H9 (cell line): ENCODE measurements around the gene LPP. TPM values are rescaled to one million over a fixed set of nuclear protein-coding genes. Genes with fewer than 3 reads are reported as not detected.
A peak's percentile ranks its signal among the peaks of the same experiment; 100 is the strongest.

Experiments used
- DNase-seq: peaks from one replicate; pipeline ENCODE4 v3.0.0-alpha.2; 2017
- H2AFZ ChIP-seq: one replicate; pipeline ENCODE4 v1.6.1; 2013; ENCODE audit warnings: mild to moderate bottlenecking, low read length, control low read depth, moderate library complexity
- H2AK5ac ChIP-seq: 2 replicates; pipeline ENCODE4 v1.6.1; 2013; ENCODE audit warnings: low read length, control low read depth, mixed read lengths; ENCODE audit not compliant: insufficient read length
- H2BK120ac ChIP-seq: one replicate; pipeline ENCODE4 v1.6.1; 2013; ENCODE audit warnings: low read depth, mild to moderate bottlenecking, low read length, control low read depth, inconsistent platforms; ENCODE audit not compliant: poor library complexity, severe bottlenecking
- H2BK12ac ChIP-seq: 2 replicates; pipeline ENCODE4 v1.6.1; 2013; ENCODE audit warnings: low read length, control low read depth, mixed read lengths, low read depth; ENCODE audit not compliant: insufficient read length
- H2BK15ac ChIP-seq: 2 replicates; pipeline ENCODE4 v1.6.1; 2013; ENCODE audit warnings: low read depth, low read length, control low read depth
- H2BK20ac ChIP-seq: one replicate; pipeline ENCODE4 v1.6.1; 2013; ENCODE audit warnings: low read depth, mild to moderate bottlenecking, low read length, control low read depth, inconsistent platforms; ENCODE audit not compliant: poor library complexity, severe bottlenecking
- H2BK5ac ChIP-seq: 2 replicates; pipeline ENCODE4 v1.6.1; 2013; ENCODE audit warnings: low read length, control low read depth, mixed read lengths; ENCODE audit not compliant: insufficient read length
- H3K14ac ChIP-seq: 2 replicates; pipeline ENCODE4 v1.6.1; 2013; ENCODE audit warnings: low read length, control low read depth; ENCODE audit not compliant: insufficient read depth
- H3K18ac ChIP-seq: 2 replicates; pipeline ENCODE4 v1.6.1; 2013; ENCODE audit warnings: low read depth, mild to moderate bottlenecking, mixed read lengths, low read length, control low read depth; ENCODE audit not compliant: insufficient read length
- H3K23ac ChIP-seq: 2 replicates; pipeline ENCODE4 v1.6.1; 2013; ENCODE audit warnings: low read length, control low read depth, mixed read lengths, low read depth; ENCODE audit not compliant: insufficient read length
- H3K23me2 ChIP-seq: 2 replicates; pipeline ENCODE4 v1.6.1; 2013; ENCODE audit warnings: low read depth, mild to moderate bottlenecking, mixed read lengths, low read length, control low read depth; ENCODE audit not compliant: insufficient read length, poor library complexity, severe bottlenecking
- H3K27ac ChIP-seq: 2 replicates; pipeline ENCODE4 v1.5.1; 2013; ENCODE audit warnings: low read length, control low read depth, mixed read lengths, low read depth; ENCODE audit not compliant: insufficient read length
- H3K27me3 ChIP-seq: 2 replicates; pipeline ENCODE4 v1.6.1; 2013; ENCODE audit warnings: low read length, control low read depth, inconsistent platforms; ENCODE audit not compliant: insufficient read depth
- H3K4ac ChIP-seq: 2 replicates; pipeline ENCODE4 v1.6.1; 2013; ENCODE audit warnings: low read depth, mild to moderate bottlenecking, control low read depth, inconsistent platforms, low read length, moderate library complexity
- H3K4me1 ChIP-seq: 2 replicates; pipeline ENCODE4 v1.6.1; 2013; ENCODE audit warnings: low read length, control low read depth, inconsistent platforms; ENCODE audit not compliant: insufficient read depth
- H3K4me2 ChIP-seq: 2 replicates; pipeline ENCODE4 v1.6.1; 2013; ENCODE audit warnings: low read length, control low read depth, mixed read lengths; ENCODE audit not compliant: insufficient read length, insufficient read depth
- H3K56ac ChIP-seq: 2 replicates; pipeline ENCODE4 v1.6.1; 2013; ENCODE audit warnings: low read depth, mild to moderate bottlenecking, mixed read lengths, low read length, control low read depth; ENCODE audit not compliant: insufficient read length
- H3K79me1 ChIP-seq: 2 replicates; pipeline ENCODE4 v1.6.1; 2013; ENCODE audit warnings: low read depth, mild to moderate bottlenecking, moderate library complexity, low read length, control low read depth, inconsistent platforms; ENCODE audit not compliant: insufficient read depth, poor library complexity, severe bottlenecking
- H3K79me2 ChIP-seq: 2 replicates; pipeline ENCODE4 v1.6.1; 2013; ENCODE audit warnings: low read length, control low read depth, inconsistent platforms; ENCODE audit not compliant: insufficient read depth
- H3K9ac ChIP-seq: 2 replicates; pipeline ENCODE4 v1.6.1; 2013; ENCODE audit warnings: low read length, control low read depth, mixed read lengths; ENCODE audit not compliant: insufficient read length; ENCODE audit errors: extremely low read depth
- H3K9me3 ChIP-seq: one replicate; pipeline ENCODE4 v1.6.1; 2013; ENCODE audit warnings: low read depth, low read length, inconsistent platforms; ENCODE audit not compliant: control insufficient read depth
- H3T11ph ChIP-seq: one replicate; pipeline ENCODE4 v1.6.1; 2013; ENCODE audit warnings: mild to moderate bottlenecking, low read length, control low read depth, inconsistent platforms
- H4K20me1 ChIP-seq: one replicate; pipeline ENCODE4 v1.6.1; 2013; ENCODE audit not compliant: control insufficient read depth, insufficient read length, insufficient read depth
- H4K5ac ChIP-seq: 2 replicates; pipeline ENCODE4 v1.6.1; 2013; ENCODE audit warnings: low read depth, mild to moderate bottlenecking, mixed read lengths, low read length, control low read depth; ENCODE audit not compliant: insufficient read length
- H4K8ac ChIP-seq: replicated peaks from 2 replicates; pipeline ENCODE4 v1.6.1; 2013; ENCODE audit warnings: low read length, control low read depth, mixed read lengths, low read depth; ENCODE audit not compliant: insufficient read length
- H4K91ac ChIP-seq: 2 replicates; pipeline ENCODE4 v1.6.1; 2013; ENCODE audit warnings: low read depth, mild to moderate bottlenecking, moderate library complexity, mixed read lengths, low read length, control low read depth; ENCODE audit not compliant: insufficient read length
- H3K27ac Mint-ChIP-seq, 3 experiments: 2 replicates in 2 of 3; 3 replicates in 1 of 3; pipeline ENCODE4 v1.8.0; 2020 to 2021; ENCODE audit warnings: mixed read lengths in 3 of 3, mild to moderate bottlenecking in 1 of 3, moderate library complexity in 1 of 3
- H3K27me3 Mint-ChIP-seq: 2 replicates; pipeline ENCODE4 v1.8.0; 2021; ENCODE audit warnings: low read depth, mild to moderate bottlenecking, moderate library complexity, mixed read lengths
- H3K36me3 Mint-ChIP-seq, 3 experiments: 2 replicates in 2 of 3; 3 replicates in 1 of 3; pipeline ENCODE4 v1.8.0; 2020 to 2021; ENCODE audit warnings: low read depth in 3 of 3, mixed read lengths in 3 of 3; ENCODE audit not compliant: insufficient read depth in 1 of 3
- H3K4me1 Mint-ChIP-seq, 2 experiments: 2 replicates each; pipeline ENCODE4 v1.8.0; 2020; ENCODE audit warnings: mixed read lengths in 2 of 2
- H3K4me3 Mint-ChIP-seq, 2 experiments: 2 replicates in 1 of 2; 3 replicates in 1 of 2; pipeline ENCODE4 v1.8.0; 2020 to 2021; ENCODE audit warnings: mild to moderate bottlenecking in 2 of 2, mixed read lengths in 2 of 2, moderate library complexity in 1 of 2
- H3K9me3 Mint-ChIP-seq, 2 experiments: 2 replicates in 1 of 2; 3 replicates in 1 of 2; pipeline ENCODE4 v1.8.0; 2020; ENCODE audit warnings: mild to moderate bottlenecking in 2 of 2, mixed read lengths in 2 of 2, moderate library complexity in 1 of 2
- WGBS: extraction: QIAGEN DNeasy Blood & Tissue Kit; methylation state at CpG from one replicate; pipeline ENCODE4 v1.1.7; 2013; ENCODE audit warnings: missing lambda C conversion rate, low lambda C conversion rate, mixed read lengths; ENCODE audit not compliant: insufficient read length; ENCODE audit errors: extremely low coverage; 5-methylcytosine and 5-hydroxymethylcytosine counted together
- total RNA-seq: library from RNA; stranded (reverse); gene quantifications from 2 replicates; pipeline ENCODE4 v1.2.1, GENCODE V29; 2021
- TF ChIP-seq, protein P1 (sequence below): fragments of 200-600 bp; sonication (generic); conservative IDR thresholded peaks from 3 replicates; pipeline ENCODE4 v1.8.0; 2021; ENCODE audit warnings: antibody characterized with exemption, mild to moderate bottlenecking

LPP gene
- total RNA-seq, 1 experiment from 2014 or later: 64.6 TPM

DNA sequence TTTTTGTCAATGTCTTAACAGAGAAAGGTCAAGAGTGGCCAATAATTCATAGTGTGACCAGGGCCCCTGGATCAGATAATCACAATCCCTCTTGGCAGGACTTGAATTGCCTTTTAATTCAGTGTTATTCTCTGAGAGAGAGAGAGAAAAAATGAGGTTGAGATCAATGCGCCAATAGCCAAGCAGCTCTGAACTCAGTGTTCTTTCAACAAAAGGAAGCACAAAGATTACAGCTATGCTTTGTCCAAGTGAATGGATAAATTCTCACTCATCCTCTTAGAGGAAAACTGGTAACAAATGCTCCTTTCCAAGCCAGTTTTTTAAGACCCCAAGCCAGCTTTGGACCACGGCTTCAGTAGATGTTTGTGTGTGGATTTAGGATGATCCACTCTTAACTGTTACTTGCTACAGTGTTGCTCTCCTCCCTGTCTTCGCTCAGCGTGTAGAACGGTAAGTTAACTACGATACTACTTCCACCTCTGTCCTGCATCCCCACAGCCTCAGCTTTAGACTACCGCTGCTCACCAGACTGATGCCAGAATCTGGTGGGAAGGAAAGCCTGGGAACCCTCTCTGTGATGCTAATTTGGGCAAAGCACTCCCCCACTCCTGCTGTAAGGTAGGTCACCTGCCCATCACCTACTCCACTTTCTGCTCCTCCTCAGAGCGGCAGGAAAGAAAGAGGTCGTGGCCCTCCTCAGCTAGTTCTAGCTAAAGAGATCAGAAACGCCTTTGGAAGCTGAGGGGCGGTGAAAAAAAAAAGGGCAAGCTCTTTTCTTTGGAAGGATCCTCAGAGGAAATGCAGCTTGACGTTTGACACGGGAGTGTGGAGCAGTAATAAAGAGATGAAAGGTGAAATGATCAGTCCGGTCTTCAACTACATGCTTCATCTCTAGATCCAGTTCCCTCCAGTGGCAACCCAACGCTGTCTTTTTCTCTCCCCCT lies 46.8 kb upstream of the LPP start:
- H3K9ac ChIP-seq: no peak overlapping the region
- Mint-ChIP-seq H3K27ac (peak overlapping the region in 2 of 3 experiments; percentile 50 to 60; a peak in 3 of 7 replicates), H3K4me3 (peak overlapping the region in 1 of 2 experiments; percentile 15; a peak in 2 of 5 replicates), H3K4me1 (peaks cover 15 to 17% of the 10 kb centered on the region in 2 experiments), H3K9me3 (no peaks in the 10 kb centered on the region), H3K27me3 (peaks cover 4% of the 10 kb centered on the region), H3K36me3 (no peaks in the 10 kb centered on the region)
- no peaks in the 10 kb centered on the region for H3K79me1 ChIP-seq
- no peak overlapping the region for H2BK12ac ChIP-seq
- H2BK5ac ChIP-seq: no peak overlapping the region
- H3K79me2 ChIP-seq: no peaks in the 10 kb centered on the region
- no peaks in the 10 kb centered on the region; the same call in 1 of the 2 replicates for H3K4me1 ChIP-seq
- H3K4ac ChIP-seq: no peak overlapping the region
- no peak overlapping the region for H2BK15ac ChIP-seq
- no peak overlapping the region for H2BK20ac ChIP-seq
- H3K23ac ChIP-seq: no peak overlapping the region
- H3K14ac ChIP-seq: no peak overlapping the region
- no peak overlapping the region for H4K91ac ChIP-seq
- no peak overlapping the region for H2AK5ac ChIP-seq
- TF ChIP-seq, protein P1, sequence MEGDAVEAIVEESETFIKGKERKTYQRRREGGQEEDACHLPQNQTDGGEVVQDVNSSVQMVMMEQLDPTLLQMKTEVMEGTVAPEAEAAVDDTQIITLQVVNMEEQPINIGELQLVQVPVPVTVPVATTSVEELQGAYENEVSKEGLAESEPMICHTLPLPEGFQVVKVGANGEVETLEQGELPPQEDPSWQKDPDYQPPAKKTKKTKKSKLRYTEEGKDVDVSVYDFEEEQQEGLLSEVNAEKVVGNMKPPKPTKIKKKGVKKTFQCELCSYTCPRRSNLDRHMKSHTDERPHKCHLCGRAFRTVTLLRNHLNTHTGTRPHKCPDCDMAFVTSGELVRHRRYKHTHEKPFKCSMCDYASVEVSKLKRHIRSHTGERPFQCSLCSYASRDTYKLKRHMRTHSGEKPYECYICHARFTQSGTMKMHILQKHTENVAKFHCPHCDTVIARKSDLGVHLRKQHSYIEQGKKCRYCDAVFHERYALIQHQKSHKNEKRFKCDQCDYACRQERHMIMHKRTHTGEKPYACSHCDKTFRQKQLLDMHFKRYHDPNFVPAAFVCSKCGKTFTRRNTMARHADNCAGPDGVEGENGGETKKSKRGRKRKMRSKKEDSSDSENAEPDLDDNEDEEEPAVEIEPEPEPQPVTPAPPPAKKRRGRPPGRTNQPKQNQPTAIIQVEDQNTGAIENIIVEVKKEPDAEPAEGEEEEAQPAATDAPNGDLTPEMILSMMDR: no peak
- H2BK120ac ChIP-seq: no peak overlapping the region
- peak overlapping the region; percentile 4 for H3K4me2 ChIP-seq
- no peak overlapping the region for H3T11ph ChIP-seq
- no peaks in the 10 kb centered on the region for H4K20me1 ChIP-seq
- H3K27ac ChIP-seq: no peak overlapping the region
- no peaks in the 10 kb centered on the region for H3K9me3 ChIP-seq
- no CpG with 5 or more reads among the region's 15 CpGs for WGBS
- no peak overlapping the region for H4K8ac ChIP-seq
- H3K23me2 ChIP-seq: no peaks in the 10 kb centered on the region
- no peak overlapping the region for H2AFZ ChIP-seq
- no peak overlapping the region for H3K56ac ChIP-seq
- H4K5ac ChIP-seq: no peak overlapping the region
- DNase-seq: peak; percentile 61
- H3K18ac ChIP-seq: no peak overlapping the region
- no peaks in the 10 kb centered on the region for H3K27me3 ChIP-seq
